Measurements from ENCODE around the gene SENP8.
A peak's percentile ranks its signal among the peaks of the same experiment; 100 is the strongest.
"Not testable (repeated sequence)": the region's sequence is repeated elsewhere in the genome, so short reads cannot be mapped to it uniquely, and the experiment has no call there.

Gene SENP8

GRCh38 chr15:72118017-72118978, at the start of gene SENP8, which contains the start of gene MYO9A:
TSS of gene SENP8 (plus strand) at chr15:72118403. CDS start at chr15:72139624, 21,221 bp downstream.
TSS of gene MYO9A (minus strand) at chr15:72118150. CDS start at chr15:72046563, 71,587 bp downstream.
- peak; percentile 100 for DNase-seq

- no peak for DNase-seq
These were observed 49.3 kb upstream of the SENP8 start for GRCh38 chr15:72068856-72069255.

GRCh38 chr15:72070817-72071447, 47.3 kb upstream of the SENP8 start:
- DNase-seq: no peak

- not testable (repeated sequence) for DNase-seq
These were observed 46.8 kb upstream of the SENP8 start for GRCh38 chr15:72071448-72071825.

GRCh38 chr15:72074335-72075060, 43.7 kb upstream of the SENP8 start:
- no peak for DNase-seq

- DNase-seq: no peak
These were observed 40.3 kb upstream of the SENP8 start for GRCh38 chr15:72077950-72078349.

GRCh38 chr15:72078887-72079286, 39.3 kb upstream of the SENP8 start:
- no peak for DNase-seq

- DNase-seq: no peak
These were observed 36.0 kb upstream of the SENP8 start for GRCh38 chr15:72082176-72082575.

- DNase-seq: no peak
These were observed 32.0 kb upstream of the SENP8 start for GRCh38 chr15:72086010-72086697.

GRCh38 chr15:72086920-72087648, 31.1 kb upstream of the SENP8 start:
- DNase-seq: no peak

- no peak for DNase-seq
These were observed 26.2 kb upstream of the SENP8 start for GRCh38 chr15:72092006-72092405.

GRCh38 chr15:72092691-72093090, 25.5 kb upstream of the SENP8 start:
- DNase-seq: no peak

GRCh38 chr15:72096796-72097195, 21.4 kb upstream of the SENP8 start:
- no peak for DNase-seq

GRCh38 chr15:72098040-72098439, 20.2 kb upstream of the SENP8 start:
- no peak for DNase-seq

- DNase-seq: no peak
These were observed 19.0 kb upstream of the SENP8 start for GRCh38 chr15:72099155-72099554.

- not testable (repeated sequence) for DNase-seq
These were observed 17.7 kb upstream of the SENP8 start for GRCh38 chr15:72100551-72100950.

GRCh38 chr15:72105111-72105510, 13.1 kb upstream of the SENP8 start:
- DNase-seq: no peak

- DNase-seq: no peak
These were observed 12.1 kb upstream of the SENP8 start for GRCh38 chr15:72106068-72106467.

GRCh38 chr15:72110355-72110754, 7.8 kb upstream of the SENP8 start:
- DNase-seq: no peak

GRCh38 chr15:72112116-72112515, 6.1 kb upstream of the SENP8 start:
- DNase-seq: no peak

- DNase-seq: no peak
These were observed 5.4 kb upstream of the SENP8 start for GRCh38 chr15:72112805-72113204.

Data from stimulated activated CD4-positive, alpha-beta T cell treated with anti-CD3 and anti-CD28 coated beads, Interleukin-2, amount 100 ng/mL, for 48 hours (primary cell).